ENCODE measurements around the gene CDC6. TPM values are rescaled to one million over a fixed set of nuclear protein-coding genes. Genes with fewer than 3 reads are reported as not detected.

The CDC6 gene
- total RNA-seq, 2 donors from 2014 or later = 0.71 to 6.8 TPM

- DNase-seq (ENCODE audit: low spot score) (no peak), ATAC-seq (ENCODE audit: insufficient number of reproducible peaks, low FRiP score, low read depth) (no peak)
- peaks cover 34 to 56% of the 10 kb centered on the region in 2 donors for H3K4me1 ChIP-seq (ENCODE audit: control insufficient read depth in 1 of 2, low read depth in 2 of 2)
- H3K27me3 ChIP-seq (replicated peaks; ENCODE audit: insufficient read depth) = no peaks in the 10 kb centered on the region
- no peak overlapping the region for H3K4me3 ChIP-seq
- no peak overlapping the region for H3K27ac ChIP-seq
- peaks cover 23% of the 10 kb centered on the region for H3K36me3 ChIP-seq
- no peak for TF ChIP-seq CTCF (IDR thresholded peaks at IDR 0.05)
- no peaks in the 10 kb centered on the region for H3K9me3 ChIP-seq
Measured at GRCh38 chr17:40350689-40351358, 63.1 kb downstream of the CDC6 start.

GRCh38 chr17:40351359-40352236 lies 63.9 kb downstream of the CDC6 start:
- Histone ChIP-seq H3K9me3 (no peaks in the 10 kb centered on the region), H3K4me3 (no peak overlapping the region), H3K4me1 (ENCODE audit: control insufficient read depth in 1 of 2, low read depth in 2 of 2) (peaks cover 26 to 48% of the 10 kb centered on the region in 2 donors), H3K27me3 (replicated peaks; ENCODE audit: insufficient read depth) (no peaks in the 10 kb centered on the region), H3K36me3 (peaks cover 23% of the 10 kb centered on the region), H3K27ac (no peak overlapping the region)
- ATAC-seq (ENCODE audit: insufficient number of reproducible peaks, low FRiP score, low read depth) (no peak), DNase-seq (ENCODE audit: low spot score) (no peak)
- TF ChIP-seq CTCF (IDR thresholded peaks at IDR 0.05) = no peak

- Histone ChIP-seq H3K27ac (no peak overlapping the region), H3K4me1 (ENCODE audit: control insufficient read depth in 1 of 2, low read depth in 2 of 2) (peaks cover 21 to 41% of the 10 kb centered on the region in 2 donors)
Measured at GRCh38 chr17:40352237-40352778, 64.6 kb downstream of the CDC6 start.

GRCh38 chr17:40352779-40353394 lies 65.2 kb downstream of the CDC6 start:
- DNase-seq (ENCODE audit: low spot score) (no peak), ATAC-seq (ENCODE audit: insufficient number of reproducible peaks, low FRiP score, low read depth) (no peak)
- Histone ChIP-seq H3K27ac (no peak overlapping the region), H3K4me1 (ENCODE audit: control insufficient read depth in 1 of 2, low read depth in 2 of 2) (peaks cover 15 to 35% of the 10 kb centered on the region in 2 donors), H3K4me3 (no peak overlapping the region), H3K36me3 (peaks cover 23% of the 10 kb centered on the region), H3K27me3 (replicated peaks; ENCODE audit: insufficient read depth) (no peaks in the 10 kb centered on the region), H3K9me3 (no peaks in the 10 kb centered on the region)
- no peak for TF ChIP-seq CTCF (IDR thresholded peaks at IDR 0.05)

More at GRCh38 chr17:40352237-40352778, 64.6 kb downstream of the CDC6 start:
- Histone ChIP-seq H3K36me3 (peaks cover 23% of the 10 kb centered on the region), H3K9me3 (no peaks in the 10 kb centered on the region), H3K27me3 (replicated peaks; ENCODE audit: insufficient read depth) (no peaks in the 10 kb centered on the region), H3K4me3 (no peak overlapping the region)
- no peak for DNase-seq (ENCODE audit: low spot score)
- ATAC-seq (ENCODE audit: insufficient number of reproducible peaks, low FRiP score, low read depth) = no peak
- no peak for TF ChIP-seq CTCF (IDR thresholded peaks at IDR 0.05)

Other genes starting within 250 kb of the CDC6 start
- 10 to 100 TPM; 72.0 to 82.9 TPM for gene MED24, start 233.5 kb upstream of the CDC6 start, total RNA-seq
- 10 to 100 TPM; 64.8 to 75.0 TPM for gene THRA, start 224.9 kb upstream of the CDC6 start, total RNA-seq
- gene NR1D1, start 187.3 kb upstream of the CDC6 start, total RNA-seq = 10 to 100 TPM; 10.3 to 29.1 TPM
- 100 to 1,000 TPM in 1 of 2 donors, 10 to 100 TPM in 1; 69.3 to 107 TPM for gene MSL1, start 165.9 kb upstream of the CDC6 start, total RNA-seq
- 100 to 1,000 TPM in 1 of 2 donors, 10 to 100 TPM in 1; 81.8 to 108 TPM for gene CASC3, start 147.3 kb upstream of the CDC6 start, total RNA-seq
- 10 to 100 TPM in 1 of 2 donors, 1 to 10 TPM in 1; 7.3 to 21.7 TPM for gene RAPGEFL1, start 110.4 kb upstream of the CDC6 start, total RNA-seq
- 10 to 100 TPM in 1 of 2 donors, 1 to 10 TPM in 1; 8.9 to 14.0 TPM for gene WIPF2, start 68.6 kb upstream of the CDC6 start, total RNA-seq
- 10 to 100 TPM; 46.8 to 73.4 TPM for gene RARA, start 21.3 kb downstream of the CDC6 start, total RNA-seq
- 1 to 10 TPM in 1 of 2 donors, not detected in 1; 1.5 TPM for gene GJD3, start 76.9 kb downstream of the CDC6 start, total RNA-seq
- 1 to 10 TPM in 1 of 2 donors, under 1 TPM in 1; 0.81 to 8.5 TPM for gene TOP2A, start 130.0 kb downstream of the CDC6 start, total RNA-seq
- 100 to 1,000 TPM; 177 to 310 TPM for gene IGFBP4, start 155.6 kb downstream of the CDC6 start, total RNA-seq
- gene TNS4, start 213.7 kb downstream of the CDC6 start, total RNA-seq = under 1 TPM; 0.14 to 0.78 TPM

Measured in thoracic aorta (tissue), 2 donors.